ENCODE measurements around the gene DNM3.

DNM3 gene

DNA sequence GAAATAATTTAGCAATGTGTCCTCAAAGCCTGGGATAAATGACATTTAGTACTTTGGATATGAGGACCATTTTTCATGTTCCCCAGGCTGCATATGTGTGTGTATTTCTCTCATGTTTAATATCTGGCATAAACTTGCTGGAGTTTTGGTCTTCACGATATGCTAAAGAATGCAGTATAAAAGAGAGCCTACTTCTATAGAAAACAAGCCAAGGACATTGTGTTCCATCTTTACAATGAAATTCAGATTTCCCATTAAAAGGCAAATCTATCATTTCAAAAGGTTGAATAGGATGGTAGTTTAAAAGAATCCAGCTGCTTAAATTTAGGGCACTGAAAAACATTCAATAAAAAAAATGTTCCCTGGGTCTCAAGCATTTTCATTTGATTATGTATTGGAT lies 410.2 kb downstream of the DNM3 start:
- FAIRE-seq = no peak

DNA sequence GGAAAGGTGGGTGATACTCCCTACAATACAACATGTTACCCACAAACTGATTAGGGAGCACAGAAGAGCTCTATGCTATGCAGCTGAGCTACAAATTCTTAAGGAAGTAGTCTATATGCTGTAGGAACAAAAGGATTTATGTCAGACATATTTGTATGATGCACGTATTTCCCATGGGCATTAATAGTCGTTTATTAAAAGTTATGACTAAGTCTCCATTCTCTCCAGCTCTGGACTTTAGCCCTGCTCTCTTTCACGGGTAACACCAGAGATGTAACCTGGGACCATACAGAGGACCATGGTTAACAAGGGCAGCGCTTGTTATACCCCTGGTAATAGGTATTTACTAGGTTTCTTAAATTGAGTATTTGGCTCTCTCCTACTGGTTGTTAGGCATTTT lies 411.0 kb downstream of the DNM3 start:
- FAIRE-seq = no peak

DNA sequence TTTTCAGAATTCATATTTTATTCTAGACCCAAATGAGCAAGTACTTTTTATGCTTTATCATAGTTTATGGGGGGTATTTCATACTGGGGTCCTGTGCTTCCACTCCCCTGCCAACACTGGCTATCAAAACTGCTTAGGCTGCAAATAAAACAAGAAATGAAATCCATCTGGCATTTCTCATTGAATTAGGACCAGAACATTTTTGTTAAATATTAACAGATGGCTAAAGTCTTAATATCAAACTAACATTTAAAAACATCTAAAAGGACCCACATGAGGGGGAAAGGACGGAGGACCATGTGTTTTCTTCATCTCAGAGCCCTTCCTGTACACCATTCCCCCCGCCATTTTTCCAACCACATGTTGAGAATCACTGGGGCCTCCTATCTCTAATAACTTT lies 411.7 kb downstream of the DNM3 start:
- FAIRE-seq = no peak

DNA sequence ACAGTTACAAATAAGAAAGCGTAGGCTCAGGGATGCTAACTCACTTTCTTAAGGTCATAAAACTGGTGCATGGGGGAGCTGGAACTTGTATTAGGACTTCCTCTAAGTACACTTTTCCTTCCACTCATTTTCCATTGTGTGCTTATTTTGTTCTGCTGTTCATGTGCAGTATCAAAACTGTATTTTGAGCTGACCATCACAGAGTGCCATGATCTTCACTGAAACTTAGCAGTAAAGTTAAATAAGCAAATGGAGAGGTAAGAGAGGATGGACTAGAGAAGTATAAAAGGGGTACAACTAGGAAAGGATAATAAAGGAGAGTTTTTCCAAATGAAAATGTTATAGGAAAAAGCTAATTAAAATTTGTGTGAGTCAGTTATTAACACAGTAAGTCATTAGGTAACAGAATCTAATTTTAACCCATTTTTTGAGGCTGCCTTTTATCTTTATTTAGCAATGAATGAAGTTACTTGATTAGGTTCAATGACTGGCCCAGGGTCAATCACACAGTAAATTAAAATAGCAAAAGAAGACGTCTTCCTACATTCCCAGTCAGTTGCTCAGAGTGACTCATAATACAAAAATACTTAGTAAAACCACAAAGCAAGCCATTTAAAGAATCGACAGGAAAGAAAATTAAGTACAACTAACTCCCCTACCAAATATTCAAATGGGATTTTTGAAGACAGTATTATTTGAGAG lies 413.4 kb downstream of the DNM3 start:
- FAIRE-seq = no peak

DNA sequence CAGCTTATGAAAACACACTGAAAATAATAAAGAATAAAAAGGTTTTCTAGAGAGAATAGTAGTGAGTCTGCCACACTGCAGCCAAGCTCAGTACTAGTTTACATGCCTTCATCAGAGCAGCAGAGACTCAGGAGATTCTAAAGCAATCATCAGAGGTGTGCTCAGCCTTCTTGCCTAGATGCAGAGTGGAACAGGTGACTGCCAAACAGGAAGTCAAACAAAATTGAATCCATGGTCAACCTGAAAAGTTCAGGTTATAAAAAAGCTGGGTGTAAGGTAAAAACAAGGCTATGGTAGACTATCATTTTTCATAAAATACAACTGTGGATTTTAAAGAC lies 413.9 kb downstream of the DNM3 start:
- no peak for FAIRE-seq

DNA sequence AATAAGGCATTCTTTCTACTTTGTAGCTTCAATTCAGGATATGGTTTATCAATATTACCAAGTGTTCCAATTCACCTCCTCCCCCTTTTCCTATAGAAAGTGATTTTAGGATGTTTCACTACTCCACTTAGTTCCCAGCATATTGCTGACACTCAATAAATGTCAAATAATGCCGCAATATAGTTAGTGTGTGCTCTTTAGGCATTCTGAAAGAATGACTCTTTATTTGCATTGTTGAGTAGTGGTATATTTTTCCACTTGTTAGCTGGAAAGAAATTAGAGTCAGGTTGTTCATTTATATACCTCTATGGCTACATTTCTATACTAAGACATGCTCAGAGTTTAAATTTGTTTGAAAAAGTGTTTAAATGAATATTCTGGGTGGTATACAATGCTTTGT lies 424.6 kb downstream of the DNM3 start:
- FAIRE-seq = no peak

DNA sequence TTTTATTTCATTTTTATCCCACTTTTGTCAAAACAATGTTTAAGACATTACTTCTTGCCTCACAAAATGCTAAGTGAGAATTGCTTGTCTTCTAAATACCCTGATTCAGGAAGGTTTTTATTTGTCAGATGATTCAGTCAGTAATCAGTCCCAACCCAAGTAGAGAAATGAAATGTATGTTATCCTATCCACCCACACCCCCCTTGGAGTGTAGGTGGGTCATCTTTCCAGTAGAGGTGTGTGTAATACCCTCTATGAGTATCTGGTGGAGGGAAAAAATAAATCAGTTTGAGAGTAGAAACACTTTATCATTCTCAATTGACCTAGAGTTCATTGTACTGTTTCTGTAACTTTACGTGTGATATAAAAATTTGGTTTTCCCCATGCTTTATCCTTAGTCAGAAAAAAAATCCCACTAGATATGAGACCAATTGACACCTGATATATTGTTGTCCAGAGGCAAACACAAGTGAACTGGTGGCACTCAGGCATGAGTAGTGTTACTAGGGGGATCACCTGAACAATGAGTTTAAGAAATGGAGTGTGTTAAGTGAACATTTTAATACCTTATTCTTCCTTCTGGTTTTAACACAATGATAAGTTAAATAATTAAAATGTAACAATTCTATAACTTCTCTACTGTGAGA lies 425.4 kb downstream of the DNM3 start:
- no peak for FAIRE-seq

DNA sequence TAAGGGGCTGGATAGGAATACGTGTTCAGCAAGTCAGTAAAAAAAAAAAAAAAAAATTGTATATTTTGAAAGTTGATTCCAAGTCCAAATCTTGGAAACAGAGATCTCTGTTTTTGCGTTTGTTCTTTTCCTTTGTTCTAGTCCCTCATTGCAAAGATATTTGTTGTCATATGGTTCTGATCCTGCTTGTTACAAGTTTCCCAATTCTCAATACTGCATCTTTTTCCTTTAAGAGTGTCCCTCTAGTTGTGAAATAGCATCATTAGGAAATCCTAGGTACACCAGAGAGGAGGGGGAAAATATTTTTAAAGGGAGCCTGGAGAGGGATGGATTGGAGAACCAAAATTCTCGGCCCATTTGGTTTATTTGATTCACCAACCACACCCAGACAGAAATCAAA lies 426.9 kb downstream of the DNM3 start:
- FAIRE-seq = no peak

DNA sequence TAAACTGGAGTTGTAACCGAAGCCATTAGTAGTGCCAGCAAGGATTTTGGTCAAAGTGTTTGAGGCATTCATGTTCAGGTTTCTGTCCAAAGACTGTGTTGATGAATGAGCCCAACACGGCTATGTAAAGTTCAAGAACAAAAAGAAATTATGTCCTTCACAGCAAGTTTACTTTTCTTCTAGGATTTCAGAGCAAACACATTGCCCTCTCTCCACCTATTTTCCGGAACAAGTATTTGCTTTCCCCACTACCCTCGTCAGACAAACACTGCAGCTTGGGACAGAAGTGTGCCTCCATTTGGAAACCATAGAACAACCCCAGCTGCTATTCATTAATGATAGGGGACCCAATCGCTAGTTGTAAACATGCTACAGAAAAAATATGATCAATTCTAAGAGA lies 427.8 kb downstream of the DNM3 start:
- no peak for FAIRE-seq

DNA sequence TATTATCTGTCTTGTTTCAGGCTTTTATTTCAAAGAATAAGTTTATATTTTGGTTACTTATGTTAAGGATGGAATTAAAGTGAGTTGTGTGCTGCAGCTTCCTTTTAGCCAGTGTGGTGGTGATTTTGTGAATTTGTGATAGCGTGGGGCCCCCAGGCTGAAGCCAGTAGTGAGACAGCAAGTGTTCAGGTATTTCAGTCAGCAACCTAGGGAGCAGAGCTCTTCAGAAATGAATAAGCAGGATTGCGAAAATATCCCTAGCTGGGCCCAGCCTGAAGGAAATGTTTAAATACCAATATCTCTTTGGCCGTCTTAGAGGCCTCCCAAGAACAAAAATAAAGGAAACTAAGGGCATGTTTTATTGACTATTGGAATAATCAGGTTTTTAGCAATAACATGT lies 428.3 kb downstream of the DNM3 start:
- no peak for FAIRE-seq

DNA sequence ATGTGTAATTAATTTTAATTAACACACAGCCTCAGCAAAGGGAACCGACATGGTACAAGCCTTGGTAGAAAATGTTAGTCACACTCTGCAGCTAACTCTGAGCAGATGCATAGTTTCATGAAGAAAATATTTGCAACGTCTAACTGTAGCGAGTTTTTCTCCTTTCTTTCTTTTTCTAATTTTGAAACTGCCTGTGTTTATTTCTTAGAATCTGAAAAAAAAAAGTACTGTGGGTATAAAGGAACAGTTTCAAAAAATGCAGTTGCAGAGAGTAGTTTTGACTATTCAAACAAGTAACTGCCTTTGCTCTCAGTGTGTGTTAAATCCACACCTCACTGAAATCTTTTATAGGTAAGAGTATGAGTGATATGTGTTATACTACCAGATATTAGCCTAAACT lies 429.3 kb downstream of the DNM3 start:
- FAIRE-seq = no peak

DNA sequence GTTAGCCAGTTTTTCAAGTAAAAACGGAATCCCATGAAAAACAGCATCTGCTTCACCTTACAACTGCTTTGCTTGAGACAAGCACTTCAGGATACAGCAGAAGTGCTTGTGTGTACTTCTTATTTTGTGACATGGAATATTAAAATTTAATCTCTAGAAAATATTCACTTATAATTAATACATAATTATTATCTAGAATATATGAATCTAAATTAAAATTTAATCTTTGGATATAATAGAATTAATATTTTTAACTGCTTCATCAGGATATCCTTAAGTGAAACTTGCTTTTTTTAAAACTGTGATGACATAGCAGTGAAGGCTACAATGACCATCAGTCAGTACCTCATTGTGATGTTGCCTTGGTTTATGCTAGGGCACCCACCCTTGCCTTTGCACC lies 430.8 kb downstream of the DNM3 start:
- FAIRE-seq = no peak

DNA sequence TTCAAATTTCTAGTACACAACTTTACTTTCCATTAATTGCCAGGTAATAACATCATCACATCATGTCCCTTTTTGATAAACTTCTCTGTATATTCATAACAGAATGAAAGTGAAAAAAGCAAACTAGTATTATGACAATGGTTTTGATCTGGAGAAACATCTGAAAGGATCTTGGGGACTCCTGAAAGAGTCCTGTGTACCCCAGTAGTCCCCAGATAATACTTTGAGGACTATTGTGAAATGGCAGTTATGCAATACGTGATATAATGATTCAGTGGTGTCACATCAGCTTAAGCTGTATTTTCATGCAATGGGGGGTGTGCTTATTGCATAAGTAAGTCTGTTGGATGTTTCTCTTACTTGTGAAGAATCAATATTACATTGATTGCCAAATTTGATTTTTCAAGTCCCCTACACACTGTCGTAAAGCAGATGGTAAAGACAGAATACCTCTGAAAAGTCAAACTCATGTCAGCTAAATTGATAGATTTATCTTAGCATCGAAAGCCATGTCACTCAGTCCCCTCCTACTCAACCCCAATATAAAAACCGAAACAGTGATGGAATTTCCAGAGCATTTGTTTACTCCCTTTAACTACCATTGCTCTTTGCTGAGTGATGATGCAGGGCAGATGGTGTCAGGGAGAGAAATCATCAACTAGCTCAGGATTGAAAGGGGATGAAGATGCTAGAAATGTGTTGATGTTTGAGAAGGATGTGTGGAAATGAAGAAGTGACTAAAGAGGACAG lies 432.5 kb downstream of the DNM3 start:
- FAIRE-seq = no peak

DNA sequence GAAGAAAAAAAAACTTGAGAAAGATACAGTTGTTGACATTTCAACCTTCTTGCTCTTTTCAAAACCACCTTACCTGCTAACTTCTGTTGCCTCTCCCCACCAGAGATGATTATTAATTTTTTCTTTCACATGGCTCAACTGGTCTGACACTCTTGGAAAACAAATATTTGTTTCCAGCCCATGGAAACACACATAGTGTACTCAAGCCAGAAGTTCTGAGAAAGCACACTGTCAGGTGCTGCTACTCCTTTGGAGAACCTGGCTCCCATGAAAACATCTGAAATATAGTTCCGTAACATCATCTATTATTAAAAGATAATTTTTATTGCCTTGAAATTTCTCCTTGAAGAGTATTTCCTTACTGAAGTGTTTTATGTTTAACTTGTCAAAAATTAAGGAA lies 434.2 kb downstream of the DNM3 start:
- FAIRE-seq = no peak

DNA sequence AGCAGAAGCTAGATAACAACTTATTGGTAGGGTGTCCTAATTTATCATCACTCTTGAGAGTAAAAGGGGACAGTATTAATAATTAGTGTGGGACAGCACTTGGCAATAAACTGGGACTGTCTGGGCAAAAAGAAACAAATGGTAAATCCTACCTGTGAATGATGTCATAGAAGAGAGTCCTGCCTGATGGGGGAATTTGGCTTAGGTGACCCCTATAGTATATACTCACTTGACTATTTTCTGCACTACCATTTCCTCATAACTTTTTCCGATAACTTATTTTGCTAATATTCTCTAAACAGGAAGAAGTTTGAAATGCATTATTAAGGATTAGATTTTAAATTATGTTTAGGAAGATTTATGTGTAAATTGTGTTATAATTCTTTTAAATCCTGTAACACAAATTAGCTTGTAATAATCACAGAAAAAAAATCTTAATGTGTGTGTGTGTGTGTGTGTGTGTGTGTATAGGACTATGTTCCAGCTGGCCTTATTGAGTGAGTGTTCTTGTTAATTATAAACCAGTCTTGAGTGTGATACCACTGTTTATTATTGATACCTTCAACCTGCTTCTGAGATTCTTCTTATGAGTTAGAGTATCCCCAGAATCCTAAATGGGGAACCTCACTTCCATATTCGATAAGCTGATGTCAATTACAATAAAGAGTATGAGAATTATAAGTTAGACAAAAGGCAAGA lies 435.0 kb downstream of the DNM3 start:
- no peak for FAIRE-seq

DNA sequence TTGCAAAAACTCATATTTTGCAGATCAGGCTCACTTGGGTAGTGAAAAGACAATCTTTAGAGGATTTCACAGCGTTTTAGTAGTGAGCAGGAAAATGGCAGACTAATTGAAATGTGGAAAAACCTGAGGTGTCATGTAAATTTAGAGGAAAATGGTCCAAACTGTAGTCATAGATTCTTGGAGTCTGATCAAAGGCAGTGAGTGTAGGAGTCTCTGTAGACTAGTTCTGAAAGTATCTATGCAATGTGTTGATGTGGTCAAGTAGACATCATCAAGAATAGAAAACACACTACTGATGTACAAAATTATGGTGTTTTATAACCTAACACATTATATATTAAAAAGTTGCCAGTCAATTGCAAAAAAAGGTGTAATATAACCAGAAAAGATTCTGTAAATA lies 436.0 kb downstream of the DNM3 start:
- FAIRE-seq = no peak

DNA sequence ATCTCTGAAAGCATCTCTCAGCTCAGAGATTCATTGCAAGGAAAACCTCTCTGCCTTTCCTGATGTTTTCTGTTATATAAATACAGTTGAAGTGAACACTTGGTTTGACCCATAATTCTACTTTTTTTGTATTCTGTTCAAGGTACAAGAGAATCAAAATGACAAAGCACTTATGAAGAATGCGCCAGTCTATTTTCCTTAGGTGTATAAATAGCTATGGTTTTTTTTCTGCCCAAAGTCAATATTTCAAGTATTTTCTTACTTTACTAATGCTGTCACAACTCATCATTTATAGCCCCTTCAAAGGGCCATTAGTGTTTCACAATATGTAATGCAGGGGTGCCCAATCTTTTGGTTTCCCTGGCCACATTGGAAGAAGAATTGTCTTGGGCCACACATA lies 436.7 kb downstream of the DNM3 start:
- FAIRE-seq = no peak

DNA sequence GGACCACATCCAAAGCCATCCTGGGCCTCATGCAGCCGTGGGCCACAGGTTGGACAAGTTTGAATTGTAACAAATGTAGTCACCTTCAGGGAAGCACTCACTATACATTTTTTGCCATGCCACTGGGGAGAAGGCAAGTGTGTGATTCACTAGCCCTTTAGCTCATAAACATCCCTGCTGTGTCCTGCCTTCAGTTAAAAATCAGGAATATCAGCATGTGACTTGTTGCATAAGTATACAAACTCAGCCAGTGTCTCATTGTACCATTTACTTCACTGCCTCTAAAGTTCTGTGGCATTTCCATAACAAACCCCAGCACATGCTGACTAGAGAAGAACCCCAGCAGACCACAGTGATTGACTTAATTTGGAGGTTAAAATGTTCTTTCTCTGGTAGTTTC lies 437.2 kb downstream of the DNM3 start:
- no peak for FAIRE-seq

DNA sequence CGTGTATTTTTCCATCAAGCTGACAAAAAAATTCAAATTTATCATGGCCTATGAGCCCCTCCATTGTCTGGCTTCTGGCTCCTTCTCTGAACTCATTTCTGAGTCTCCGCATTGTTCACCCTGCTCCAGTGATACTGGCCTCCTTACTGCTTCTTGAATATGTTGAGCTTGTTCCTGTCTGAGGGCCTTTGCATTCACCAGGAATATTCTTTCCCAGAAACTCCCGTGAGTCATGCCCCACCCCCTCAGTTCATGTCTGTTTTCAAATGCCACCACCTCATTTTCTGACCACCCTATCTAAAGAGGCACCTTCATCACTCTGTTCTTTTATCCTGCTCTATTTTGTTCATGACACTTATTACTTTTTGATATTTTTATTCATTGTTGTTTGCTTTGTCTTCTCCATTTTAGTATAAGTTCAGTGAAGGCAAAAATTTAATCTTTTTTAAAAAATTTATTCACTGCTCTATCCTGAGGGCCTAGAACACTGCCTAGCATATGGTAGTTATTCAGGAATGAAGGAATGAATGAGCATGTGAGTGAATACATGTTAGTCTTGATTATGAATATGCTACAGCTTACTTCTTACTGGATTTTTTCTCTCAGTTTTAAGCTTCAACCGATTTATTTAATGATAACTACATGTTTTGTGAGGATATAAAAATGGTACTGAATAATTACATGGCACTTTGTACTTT lies 438.8 kb downstream of the DNM3 start:
- no peak for FAIRE-seq

DNA sequence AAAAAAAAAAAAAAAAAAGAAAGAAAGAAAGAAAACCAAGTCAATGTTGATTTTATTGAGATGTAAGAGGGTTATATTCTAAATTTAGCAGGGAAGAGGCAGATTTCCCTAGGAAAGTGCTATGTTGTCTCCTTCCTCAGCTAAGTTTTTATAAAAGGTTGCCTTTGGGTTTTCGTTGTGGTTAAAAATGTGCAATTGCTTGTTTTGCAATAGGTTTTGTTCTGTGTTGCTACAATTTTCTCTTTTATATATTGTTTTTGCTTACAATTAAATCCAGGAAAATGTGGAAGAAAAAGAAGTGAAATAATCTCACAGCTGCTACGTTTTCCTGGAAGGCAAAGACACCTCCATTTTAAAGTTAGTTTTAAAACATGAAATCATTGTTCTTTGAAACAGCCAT lies 442.5 kb downstream of the DNM3 start:
- FAIRE-seq = no peak

DNA sequence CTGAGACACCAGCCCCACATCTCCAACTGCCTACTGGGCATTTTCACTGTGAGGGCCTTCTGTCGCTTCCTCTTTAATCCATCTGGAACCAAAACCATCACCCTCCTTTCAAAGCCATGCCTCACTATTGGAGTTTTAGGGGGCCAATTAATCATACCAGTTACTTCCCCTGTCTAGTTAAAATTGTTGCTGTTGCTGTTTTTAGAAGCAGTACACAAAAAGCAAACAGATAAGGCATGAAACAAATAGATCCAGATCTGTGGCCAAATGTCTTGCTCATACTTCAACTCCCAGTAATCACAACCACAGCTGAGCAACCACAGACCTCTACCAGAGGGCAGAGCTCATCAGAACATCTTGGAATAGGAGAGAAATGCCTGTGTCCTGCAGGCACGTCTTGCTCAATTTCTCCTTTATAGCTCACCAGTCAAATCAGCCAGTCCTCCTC lies 445.4 kb downstream of the DNM3 start:
- FAIRE-seq = no peak

DNA sequence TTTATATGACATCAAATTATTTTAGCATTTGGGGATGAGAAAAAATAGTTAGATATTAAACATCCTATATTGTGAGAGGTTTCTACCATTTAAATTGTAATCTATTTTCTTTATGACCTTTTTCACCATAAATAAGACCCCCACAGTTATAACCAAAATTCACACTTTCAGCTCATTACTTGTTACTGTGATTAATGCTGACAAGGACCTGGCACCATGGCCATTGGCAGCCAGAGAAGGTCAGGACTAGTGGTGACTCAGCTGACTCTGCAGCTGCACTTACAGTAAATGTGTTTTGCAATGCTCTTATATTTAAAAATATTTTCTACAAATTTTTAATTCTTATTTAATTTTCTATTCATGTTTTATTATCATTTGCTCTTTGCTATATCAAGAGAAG lies 445.9 kb downstream of the DNM3 start:
- FAIRE-seq = no peak

DNA sequence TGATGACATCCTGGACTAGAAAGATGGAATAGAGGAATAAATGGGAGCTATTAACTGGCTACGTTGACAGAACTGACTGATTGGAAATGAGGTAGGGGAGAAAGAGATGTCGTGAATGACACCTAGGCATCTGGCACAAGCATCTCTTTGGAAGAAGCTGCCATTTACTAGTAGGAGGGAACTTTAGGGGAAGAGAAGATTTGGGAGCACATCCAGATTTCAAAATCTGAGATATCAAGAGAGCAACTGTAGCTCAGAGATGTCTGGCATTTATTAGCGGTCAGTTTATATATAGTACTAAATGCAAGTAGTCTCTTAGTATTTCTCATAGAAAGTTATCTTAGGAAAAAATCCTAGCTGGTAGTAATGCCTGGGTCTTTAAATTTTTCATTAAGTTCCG lies 447.3 kb downstream of the DNM3 start:
- FAIRE-seq = no peak

Data from colon (tissue), 2 donors.